VCaP (cell line): Measurements from ENCODE around the gene PXK.

Source experiments
- H3K27ac ChIP-seq: fragments of 450-650 bp; 2 replicates; pipeline ENCODE4 v1.5.1; 2017
- CTCF ChIP-seq: fragments of 450-650 bp; conservative IDR thresholded peaks from 2 replicates; pipeline ENCODE4 v1.5.1; 2017; ENCODE audit warnings: mild to moderate bottlenecking, moderate library complexity

Gene PXK

DNA sequence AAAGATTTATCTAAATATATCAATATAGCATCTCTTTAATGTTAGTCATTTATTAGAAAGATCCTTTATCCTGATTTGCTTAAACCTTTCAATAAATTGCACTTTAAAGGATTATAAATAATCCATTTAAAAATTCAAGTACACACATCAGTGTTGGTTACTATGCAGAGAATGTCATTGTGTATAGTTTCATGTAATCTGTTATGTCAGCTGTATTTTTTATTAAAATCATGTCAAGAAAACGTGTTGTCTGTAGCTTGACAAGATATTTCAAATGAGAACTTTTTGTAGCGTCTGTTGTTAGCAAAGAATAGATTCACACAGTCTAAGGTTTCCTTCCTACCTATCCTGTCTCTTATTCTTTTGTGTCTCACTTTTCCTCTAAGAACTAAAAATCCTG lies 93.1 kb downstream of the PXK start:
- TF ChIP-seq CTCF = no peak

GRCh38 chr3:58427661-58428361 lies 95.1 kb downstream of the PXK start:
- peak overlapping the region; percentile 65 for H3K27ac ChIP-seq
- no peak for TF ChIP-seq CTCF

More for the DNA sequence above, 93.1 kb downstream of the PXK start:
- no peak overlapping the region for H3K27ac ChIP-seq

- peak overlapping the region; percentile 65 for H3K27ac ChIP-seq
- no peak for TF ChIP-seq CTCF
Observed at GRCh38 chr3:58429657-58430056, 97.0 kb downstream of the PXK start.

- peak overlapping the region; percentile 91 for H3K27ac ChIP-seq
- no peak for TF ChIP-seq CTCF
Observed at GRCh38 chr3:58432905-58433304, 100.2 kb downstream of the PXK start.

DNA sequence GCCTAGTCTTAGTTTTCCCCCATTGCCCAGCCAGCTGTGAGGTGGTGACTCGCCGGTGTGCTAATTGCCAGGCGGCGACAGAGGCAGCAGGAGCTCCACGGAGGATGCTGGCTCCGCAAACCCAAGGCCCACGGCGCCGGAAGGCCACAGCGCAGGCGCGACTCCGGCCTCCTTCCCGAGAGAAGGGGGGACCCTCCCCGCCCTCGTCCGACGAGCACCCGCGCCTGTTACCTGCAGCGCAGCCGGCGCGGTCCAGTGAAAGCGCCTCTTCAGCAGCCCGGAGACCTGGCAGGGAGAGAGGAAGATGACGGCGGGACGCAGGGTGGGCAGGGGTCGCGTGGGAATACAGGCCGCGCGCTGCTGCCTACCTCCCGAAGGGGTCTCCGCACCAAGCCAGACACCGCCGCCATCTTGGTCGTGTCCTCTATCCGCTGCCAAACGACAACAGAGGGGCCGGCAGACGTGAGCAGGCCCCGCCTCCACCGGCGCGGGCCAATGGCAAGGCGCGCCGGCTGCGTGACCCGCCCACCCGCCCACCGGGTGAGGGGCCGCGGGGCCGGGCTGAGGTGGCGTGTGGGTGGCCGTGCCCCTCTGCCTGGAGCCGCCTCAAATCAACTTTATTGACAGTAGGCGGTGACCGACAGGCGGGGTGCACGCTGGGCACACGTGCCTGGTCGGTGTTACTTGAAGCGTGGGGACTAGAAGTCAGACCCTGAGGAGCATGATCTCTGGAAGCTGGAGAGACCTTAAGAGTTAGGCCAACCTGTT lies 100.9 kb downstream of the PXK start, which contains the start of gene PDHB:
PDHB (minus strand) TSS at position 433 of the 768 bp plus-strand sequence; CDS start at position 410, 23 bp downstream.
- TF ChIP-seq CTCF = no peak
- peak within 1 kb of the TSS; percentile 91 for H3K27ac ChIP-seq

DNA sequence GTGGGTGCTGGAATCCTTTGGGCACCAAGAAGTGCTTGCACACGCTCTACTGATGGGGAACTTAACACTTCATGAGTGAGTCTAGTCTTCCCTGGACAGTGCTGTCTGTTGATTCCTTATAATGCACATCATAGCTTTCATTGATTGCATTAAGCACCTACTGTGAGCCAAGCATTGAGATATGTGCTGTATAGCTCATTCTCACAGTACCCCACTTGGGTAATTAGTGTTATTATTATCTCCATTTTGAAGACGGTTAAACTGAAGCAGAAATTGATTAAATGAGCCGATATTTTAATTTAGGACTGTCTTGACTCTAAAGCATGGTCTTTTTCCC lies 101.4 kb downstream of the PXK start:
- no peak for TF ChIP-seq CTCF
- H3K27ac ChIP-seq = peak overlapping the region; percentile 91

DNA sequence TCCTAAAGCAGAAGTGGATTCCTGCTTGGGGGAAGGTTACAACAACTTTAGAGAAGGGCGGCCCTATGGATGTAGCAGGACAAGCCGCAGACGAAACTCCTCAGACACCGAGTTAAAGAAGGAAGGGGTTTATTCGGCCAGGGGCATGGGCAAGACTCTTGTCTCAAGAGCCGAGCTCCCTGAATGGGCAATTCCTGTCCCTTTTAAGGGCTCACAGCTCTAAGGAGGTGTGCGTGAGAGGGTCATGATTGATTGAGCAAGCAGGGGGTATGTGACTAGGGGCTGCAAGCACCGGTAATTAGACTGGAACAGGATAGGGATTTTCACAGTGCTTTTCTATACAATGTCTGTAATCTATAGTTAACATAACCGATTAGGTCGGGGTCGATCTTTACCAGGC lies 101.8 kb downstream of the PXK start:
- no peak for TF ChIP-seq CTCF
- peak overlapping the region; percentile 91 for H3K27ac ChIP-seq
